Neural progenitor cell (in vitro differentiated cells): Measurements from ENCODE around the gene AFF3.

Experiments used
- CTCF ChIP-seq: fragments of 200-600 bp; sonication (generic); IDR thresholded peaks from 2 replicates; pipeline ENCODE4 v1.5.1; 2017; ENCODE audit warnings: antibody characterized with exemption, mild to moderate bottlenecking
- EZH2 ChIP-seq: fragments of 200-600 bp; sonication (generic); IDR thresholded peaks from 2 replicates; pipeline ENCODE4 v1.6.1; 2017; ENCODE audit warnings: antibody characterized with exemption, mild to moderate bottlenecking, moderate library complexity
- EZH2phosphoT487 ChIP-seq: fragments of 200-600 bp; sonication (generic); IDR thresholded peaks from 2 replicates; pipeline ENCODE4 v1.6.1; 2017; ENCODE audit warnings: antibody characterized with exemption

- TF ChIP-seq CTCF (no peak), EZH2phosphoT487 (no peak), EZH2 (no peak)
These were observed 503.6 kb downstream of the AFF3 start for GRCh38 chr2:99638791-99639190.
